LNCAP (cell line): ENCODE measurements around the gene MEPE.

Experiments used
- CTCF ChIP-seq: fragments of 450-650 bp; IDR thresholded peaks from 2 replicates; pipeline ENCODE4 v1.5.1; 2017; ENCODE audit warnings: mild to moderate bottlenecking

MEPE gene

GRCh38 chr4:87868522-87868921 lies 35.8 kb downstream of the MEPE start:
- TF ChIP-seq CTCF, result no peak

DNA sequence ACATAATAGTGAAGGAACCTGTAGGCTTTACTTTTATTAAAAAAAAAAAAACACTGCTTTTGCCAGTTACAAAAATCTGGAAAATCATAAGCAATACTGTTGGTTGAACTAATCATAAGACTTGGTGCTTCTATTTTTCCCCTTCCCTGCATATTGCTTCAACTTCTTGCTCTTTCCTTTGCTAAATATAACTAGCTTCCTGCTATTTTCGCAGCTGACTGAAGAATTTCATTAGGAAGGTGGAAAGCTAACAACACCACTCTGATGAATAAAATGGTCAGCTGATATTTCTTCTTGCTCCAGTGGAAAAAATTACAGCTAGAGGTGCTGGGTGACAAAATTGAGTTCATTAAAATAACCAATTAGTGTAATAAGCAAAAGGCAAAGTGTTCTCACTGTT lies 39.3 kb downstream of the MEPE start:
- TF ChIP-seq CTCF, result no peak

DNA sequence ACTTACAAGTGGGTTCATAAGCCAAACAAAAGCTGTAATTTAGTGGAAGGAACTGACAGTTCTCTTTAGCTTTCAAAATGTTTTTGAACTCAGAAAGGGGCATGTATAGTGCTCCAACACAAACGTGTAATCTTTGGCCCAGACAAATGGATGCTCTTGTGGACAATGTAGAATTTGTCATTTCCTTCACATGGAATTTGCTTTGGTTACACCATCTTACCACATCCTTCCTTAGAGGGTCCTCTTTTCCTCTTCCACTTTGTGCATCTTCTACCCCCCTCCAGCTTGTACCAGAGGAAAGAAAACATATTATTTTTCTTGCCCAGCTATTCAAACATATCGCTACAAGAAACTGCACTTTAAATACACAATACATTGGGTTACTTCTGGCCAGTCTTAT lies 42.4 kb downstream of the MEPE start:
- no peak for TF ChIP-seq CTCF

DNA sequence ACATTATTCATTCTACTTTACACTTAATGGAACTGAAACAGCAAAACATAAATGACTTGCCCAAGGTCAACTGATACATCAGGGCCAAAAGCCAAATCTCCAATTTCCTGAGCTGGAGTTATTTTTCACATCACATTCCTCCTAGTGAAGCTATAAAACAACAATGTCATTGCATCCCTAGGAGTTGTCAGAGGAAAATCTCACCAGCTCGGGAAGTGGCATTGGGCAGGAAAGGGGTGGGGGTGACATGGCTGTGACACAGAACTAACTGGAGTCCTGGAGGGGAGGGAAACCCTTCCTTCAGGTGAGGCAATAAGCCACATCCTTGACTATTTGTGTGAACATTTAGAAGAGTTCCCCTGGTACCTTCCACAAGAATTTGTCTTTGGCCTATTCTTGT lies 47.3 kb downstream of the MEPE start:
- TF ChIP-seq CTCF, result no peak

DNA sequence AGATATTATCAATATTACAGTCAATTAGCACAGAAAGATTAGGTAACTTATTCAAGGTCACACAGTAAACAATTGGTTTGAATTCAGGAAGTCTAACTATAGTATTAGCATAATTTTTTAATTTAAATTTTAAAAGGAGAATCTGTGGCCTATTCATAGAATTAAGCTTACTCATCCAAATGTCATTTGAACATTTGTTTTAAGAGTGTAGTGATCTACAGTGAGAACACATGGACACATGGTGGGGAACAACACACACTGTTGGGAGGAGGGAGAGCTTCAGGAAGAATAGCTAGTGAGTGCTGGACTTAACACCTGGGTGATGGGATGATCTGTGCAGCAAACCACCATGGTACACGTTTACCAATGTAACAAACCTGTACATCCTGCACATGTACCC lies 48.3 kb downstream of the MEPE start:
- TF ChIP-seq CTCF, result no peak

- no peak for TF ChIP-seq CTCF
Observed at GRCh38 chr4:87882321-87882720, 49.6 kb downstream of the MEPE start.

DNA sequence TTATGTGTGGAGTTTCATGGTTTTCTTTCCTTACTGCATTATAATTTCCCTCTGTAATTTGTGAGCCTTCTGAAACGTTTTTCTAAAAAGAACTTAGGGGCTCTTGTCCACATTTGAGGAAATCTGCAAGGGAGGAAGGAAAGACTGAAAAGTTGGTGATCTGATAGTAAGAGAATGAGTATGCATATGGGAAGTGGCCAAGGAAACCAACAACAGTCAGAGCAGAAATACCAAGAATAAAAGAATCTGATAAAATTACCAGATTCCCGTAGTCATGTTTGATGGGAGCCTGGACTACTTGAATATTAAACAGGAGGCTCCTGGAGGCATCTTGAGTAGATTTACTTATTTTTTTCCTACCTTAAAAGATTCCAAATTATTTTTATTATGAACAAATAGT lies 50.1 kb downstream of the MEPE start:
- TF ChIP-seq CTCF, result no peak

- no peak for TF ChIP-seq CTCF
Observed at GRCh38 chr4:87884976-87885549, 52.3 kb downstream of the MEPE start.
